ENCODE measurements around the gene CDH23.

Gene CDH23

DNA sequence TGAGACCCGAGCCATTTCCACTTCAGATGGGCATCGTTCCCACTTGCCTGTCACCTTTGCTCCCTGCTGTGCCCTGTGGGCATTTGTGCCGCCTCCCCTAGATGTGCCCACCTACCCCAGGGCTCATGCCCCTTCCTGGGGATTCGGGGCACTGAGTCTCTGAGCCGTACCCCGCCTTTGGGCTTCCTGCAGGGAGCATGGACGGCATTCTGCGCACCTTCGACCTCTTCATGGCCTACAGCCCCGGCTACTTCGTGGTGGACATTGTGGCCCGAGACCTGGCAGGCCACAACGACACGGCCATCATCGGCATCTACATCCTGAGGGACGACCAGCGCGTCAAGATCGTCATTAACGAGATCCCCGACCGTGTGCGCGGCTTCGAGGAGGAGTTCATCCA is 412.9 kb downstream of the CDH23 start:
- H3K9me3 ChIP-seq (ENCODE audit: control insufficient read depth, low read length): no peaks in the 10 kb centered on the region
- 95% methylated on average over 25 of the region's 25 CpGs for WGBS, 2 experiments
- H3K27me3 ChIP-seq (ENCODE audit: control insufficient read depth, insufficient read depth, low read length, poor library complexity, severe bottlenecking): peaks cover 6% of the 10 kb centered on the region

DNA sequence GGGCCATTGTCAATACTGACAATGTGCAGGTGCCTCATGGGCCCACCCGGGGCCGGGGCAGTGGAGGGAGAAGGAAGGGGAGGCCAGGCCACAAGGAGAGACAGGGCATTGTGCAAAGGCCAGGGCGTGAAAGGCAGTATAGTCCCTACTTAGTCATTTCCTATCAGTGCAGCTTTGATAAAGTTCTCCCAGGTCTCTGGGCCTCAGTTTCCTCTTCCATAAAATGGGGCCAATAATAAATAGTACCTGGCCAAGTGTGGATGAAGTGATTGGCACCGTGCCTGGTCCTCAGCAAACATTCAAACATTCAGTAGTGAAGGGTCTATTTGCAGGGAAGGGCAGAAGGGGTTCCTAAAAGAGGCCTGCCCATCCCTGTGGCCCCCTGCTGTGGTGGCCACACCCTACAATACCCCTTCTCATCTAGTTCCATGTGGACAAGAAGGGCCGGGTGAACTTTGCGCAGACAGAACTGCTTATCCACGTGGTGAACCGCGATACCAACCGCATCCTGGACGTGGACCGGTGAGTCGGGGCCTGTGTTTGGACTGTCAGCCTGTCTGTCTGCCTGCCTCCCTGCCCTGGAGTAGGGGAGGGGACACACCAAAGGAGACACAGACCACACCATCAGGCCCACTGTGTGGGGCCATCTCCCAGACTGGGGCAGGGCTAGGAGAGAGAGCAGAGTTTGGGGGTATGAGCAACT is 413.5 kb downstream of the CDH23 start:
- peaks cover 4% of the 10 kb centered on the region for H3K27me3 ChIP-seq (ENCODE audit: control insufficient read depth, insufficient read depth, low read length, poor library complexity, severe bottlenecking)
- H3K9me3 ChIP-seq (ENCODE audit: control insufficient read depth, low read length): no peaks in the 10 kb centered on the region
- H3K27ac ChIP-seq (ENCODE audit: insufficient read depth, low read depth, low read length, poor library complexity, severe bottlenecking): no peak overlapping the region
- no peaks in the 10 kb centered on the region for H3K36me3 ChIP-seq (ENCODE audit: control insufficient read depth, insufficient read depth, low read length)
- no peak overlapping the region for H3K4me3 ChIP-seq (ENCODE audit: insufficient read depth, low read depth, low read length)
- WGBS, 2 experiments: 92 to 93% methylated on average over 13 of the region's 13 CpGs
- H3K4me1 ChIP-seq (ENCODE audit: control insufficient read depth, insufficient read depth, low read length): peaks cover 6% of the 10 kb centered on the region

More for the DNA sequence above, 412.9 kb downstream of the CDH23 start:
- H3K4me3 ChIP-seq (ENCODE audit: insufficient read depth, low read depth, low read length): no peak overlapping the region
- peaks cover 6% of the 10 kb centered on the region for H3K4me1 ChIP-seq (ENCODE audit: control insufficient read depth, insufficient read depth, low read length)
- no peaks in the 10 kb centered on the region for H3K36me3 ChIP-seq (ENCODE audit: control insufficient read depth, insufficient read depth, low read length)
- no peak overlapping the region for H3K27ac ChIP-seq (ENCODE audit: insufficient read depth, low read depth, low read length, poor library complexity, severe bottlenecking)

- peaks cover 4% of the 10 kb centered on the region for H3K36me3 ChIP-seq (ENCODE audit: control insufficient read depth, insufficient read depth, low read length)
- no peaks in the 10 kb centered on the region for H3K9me3 ChIP-seq (ENCODE audit: control insufficient read depth, low read length)
- 91% methylated on average over 19 of the region's 19 CpGs for WGBS, 2 experiments
- no peak overlapping the region for H3K27ac ChIP-seq (ENCODE audit: insufficient read depth, low read depth, low read length, poor library complexity, severe bottlenecking)
- H3K27me3 ChIP-seq (ENCODE audit: control insufficient read depth, insufficient read depth, low read length, poor library complexity, severe bottlenecking): no peaks in the 10 kb centered on the region
- H3K4me3 ChIP-seq (ENCODE audit: insufficient read depth, low read depth, low read length): no peak overlapping the region
- peaks cover 6% of the 10 kb centered on the region for H3K4me1 ChIP-seq (ENCODE audit: control insufficient read depth, insufficient read depth, low read length)
Measured at GRCh38 chr10:71811351-71811750, 414.6 kb downstream of the CDH23 start.

DNA sequence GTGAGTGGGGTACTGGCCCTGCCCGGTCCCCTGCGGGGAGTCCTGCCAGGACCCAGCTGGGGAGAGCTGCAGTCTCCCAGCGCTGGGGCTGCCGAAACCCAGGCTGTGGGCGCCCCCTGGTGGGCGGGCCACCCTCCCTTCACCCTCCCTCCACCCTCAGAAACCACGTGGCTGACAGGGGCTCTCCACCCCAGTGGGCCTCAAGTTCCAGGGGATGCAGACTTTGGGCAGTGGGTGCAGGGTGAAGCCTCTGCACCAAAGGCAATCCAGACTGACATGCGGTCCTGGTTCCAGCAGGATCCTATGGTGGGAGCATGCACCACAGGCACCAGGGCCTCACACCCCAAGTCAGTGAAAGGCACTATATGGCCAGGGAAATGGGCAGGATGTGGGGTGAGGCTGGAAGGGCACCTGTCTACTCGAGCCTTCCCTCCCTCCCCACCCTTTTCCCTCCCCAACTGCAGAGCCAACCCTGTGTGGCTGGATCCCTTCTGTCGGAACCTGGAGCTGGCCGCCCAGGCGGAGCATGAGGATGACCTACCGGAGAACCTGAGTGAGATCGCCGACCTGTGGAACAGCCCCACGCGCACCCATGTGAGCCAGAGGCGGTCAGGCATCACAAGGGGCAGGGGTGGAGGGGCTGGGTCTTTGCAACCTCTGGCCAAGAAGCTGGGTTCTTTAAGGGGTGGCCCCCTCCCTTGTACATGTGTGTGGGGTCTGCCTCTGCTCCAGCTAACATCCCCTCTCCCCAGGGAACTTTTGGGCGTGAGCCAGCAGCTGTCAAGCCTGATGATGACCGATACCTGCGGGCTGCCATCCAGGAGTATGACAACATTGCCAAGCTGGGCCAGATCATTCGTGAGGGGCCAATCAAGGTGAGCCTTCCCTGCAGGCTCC is 415.5 kb downstream of the CDH23 start:
- WGBS, 2 experiments: 70% methylated on average over 22 of the region's 22 CpGs
- no peaks in the 10 kb centered on the region for H3K27me3 ChIP-seq (ENCODE audit: control insufficient read depth, insufficient read depth, low read length, poor library complexity, severe bottlenecking)
- H3K9me3 ChIP-seq (ENCODE audit: control insufficient read depth, low read length): no peaks in the 10 kb centered on the region
- no peak overlapping the region for H3K27ac ChIP-seq (ENCODE audit: insufficient read depth, low read depth, low read length, poor library complexity, severe bottlenecking)
- peaks cover 6% of the 10 kb centered on the region for H3K4me1 ChIP-seq (ENCODE audit: control insufficient read depth, insufficient read depth, low read length)
- peaks cover 12% of the 10 kb centered on the region for H3K36me3 ChIP-seq (ENCODE audit: control insufficient read depth, insufficient read depth, low read length)
- H3K4me3 ChIP-seq (ENCODE audit: insufficient read depth, low read depth, low read length): no peak overlapping the region

DNA sequence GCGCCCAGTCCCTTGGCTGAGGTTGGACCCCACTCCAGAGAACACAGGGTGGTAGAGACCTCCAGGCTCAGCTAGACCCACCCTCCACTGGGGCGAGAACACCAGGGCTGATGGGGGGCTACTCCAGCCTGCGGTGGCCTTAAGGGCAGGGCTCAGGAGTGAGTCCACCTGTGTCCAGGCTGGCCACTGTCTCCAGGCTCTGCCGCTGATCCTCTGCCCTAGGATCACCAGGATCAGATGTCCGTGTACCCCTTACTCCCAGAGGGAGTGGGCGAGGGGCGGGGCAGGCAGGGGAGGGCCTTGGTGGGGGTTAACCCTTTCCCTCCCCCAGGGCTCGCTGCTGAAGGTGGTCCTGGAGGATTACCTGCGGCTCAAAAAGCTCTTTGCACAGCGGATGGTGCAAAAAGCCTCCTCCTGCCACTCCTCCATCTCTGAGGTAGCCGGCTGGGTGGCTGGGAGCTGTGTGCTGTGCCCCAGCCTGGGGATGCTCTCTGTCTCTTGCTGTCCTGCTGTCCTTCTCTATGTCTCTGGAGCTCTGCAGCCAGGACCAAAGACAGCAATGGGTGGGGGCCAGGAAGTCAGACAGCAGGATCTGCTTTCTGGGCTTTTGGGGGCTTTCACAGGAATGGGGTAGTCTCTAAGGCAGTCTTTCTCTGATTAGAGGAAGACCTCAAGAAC is 416.3 kb downstream of the CDH23 start:
- Histone ChIP-seq H3K36me3 (ENCODE audit: control insufficient read depth, insufficient read depth, low read length) (peaks cover 19% of the 10 kb centered on the region), H3K4me3 (ENCODE audit: insufficient read depth, low read depth, low read length) (no peak overlapping the region), H3K27me3 (ENCODE audit: control insufficient read depth, insufficient read depth, low read length, poor library complexity, severe bottlenecking) (no peaks in the 10 kb centered on the region), H3K27ac (ENCODE audit: insufficient read depth, low read depth, low read length, poor library complexity, severe bottlenecking) (no peak overlapping the region), H3K4me1 (ENCODE audit: control insufficient read depth, insufficient read depth, low read length) (peaks cover 6% of the 10 kb centered on the region), H3K9me3 (ENCODE audit: control insufficient read depth, low read length) (no peaks in the 10 kb centered on the region)
- WGBS, 2 experiments: 70 to 74% methylated on average over 11 of the region's 11 CpGs

- 91 to 94% methylated on average over 26 of the region's 26 CpGs for WGBS, 2 experiments
- no peaks in the 10 kb centered on the region for H3K9me3 ChIP-seq (ENCODE audit: control insufficient read depth, low read length)
- H3K27ac ChIP-seq (ENCODE audit: insufficient read depth, low read depth, low read length, poor library complexity, severe bottlenecking): no peak overlapping the region
- H3K4me3 ChIP-seq (ENCODE audit: insufficient read depth, low read depth, low read length): no peak overlapping the region
- H3K36me3 ChIP-seq (ENCODE audit: control insufficient read depth, insufficient read depth, low read length): peaks cover 28% of the 10 kb centered on the region
- no peaks in the 10 kb centered on the region for H3K27me3 ChIP-seq (ENCODE audit: control insufficient read depth, insufficient read depth, low read length, poor library complexity, severe bottlenecking)
- peaks cover 6% of the 10 kb centered on the region for H3K4me1 ChIP-seq (ENCODE audit: control insufficient read depth, insufficient read depth, low read length)
Measured at GRCh38 chr10:71814922-71815411, 418.2 kb downstream of the CDH23 start.

DNA sequence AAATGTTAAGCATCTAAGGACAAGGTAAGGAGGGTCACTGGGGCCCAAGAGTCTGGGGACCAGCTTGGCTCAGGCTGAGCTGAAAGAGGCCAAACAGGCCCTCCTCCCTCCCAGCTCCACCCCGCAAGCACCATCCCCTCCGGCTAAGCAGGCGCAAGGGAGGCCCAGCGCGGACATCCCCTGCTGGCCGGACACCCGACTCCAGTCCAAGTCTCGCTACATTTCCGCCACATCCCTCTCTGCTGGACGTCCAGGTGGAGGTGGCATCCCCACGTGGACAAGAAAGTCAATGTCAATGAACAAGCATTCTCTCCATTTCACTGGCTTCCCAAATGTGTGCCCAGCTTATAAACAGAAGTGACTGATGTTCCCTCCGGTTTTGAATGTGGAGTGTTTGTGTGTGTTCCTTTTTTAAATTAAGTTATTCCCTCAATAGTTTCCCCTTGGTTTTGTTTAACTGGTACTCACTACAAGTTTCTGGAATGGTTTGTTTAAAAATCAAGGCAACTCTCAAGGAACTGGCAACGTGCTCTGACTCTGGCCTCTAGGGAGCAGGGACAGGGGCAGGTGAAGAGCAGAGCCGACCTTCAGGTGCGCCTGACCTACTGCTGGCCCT is 418.9 kb downstream of the CDH23 start:
- Histone ChIP-seq H3K9me3 (ENCODE audit: control insufficient read depth, low read length) (no peaks in the 10 kb centered on the region), H3K4me3 (ENCODE audit: insufficient read depth, low read depth, low read length) (no peak overlapping the region), H3K36me3 (ENCODE audit: control insufficient read depth, insufficient read depth, low read length) (peaks cover 34% of the 10 kb centered on the region), H3K27ac (ENCODE audit: insufficient read depth, low read depth, low read length, poor library complexity, severe bottlenecking) (no peak overlapping the region), H3K27me3 (ENCODE audit: control insufficient read depth, insufficient read depth, low read length, poor library complexity, severe bottlenecking) (no peaks in the 10 kb centered on the region), H3K4me1 (ENCODE audit: control insufficient read depth, insufficient read depth, low read length) (peaks cover 6% of the 10 kb centered on the region)
- 94 to 96% methylated on average over 14 to 15 of the region's 15 CpGs for WGBS, 2 experiments

- Histone ChIP-seq H3K9me3 (ENCODE audit: control insufficient read depth, low read length) (no peaks in the 10 kb centered on the region), H3K27ac (ENCODE audit: insufficient read depth, low read depth, low read length, poor library complexity, severe bottlenecking) (no peak overlapping the region), H3K4me3 (ENCODE audit: insufficient read depth, low read depth, low read length) (no peak overlapping the region), H3K27me3 (ENCODE audit: control insufficient read depth, insufficient read depth, low read length, poor library complexity, severe bottlenecking) (no peaks in the 10 kb centered on the region), H3K4me1 (ENCODE audit: control insufficient read depth, insufficient read depth, low read length) (peaks cover 6% of the 10 kb centered on the region), H3K36me3 (ENCODE audit: control insufficient read depth, insufficient read depth, low read length) (peaks cover 41% of the 10 kb centered on the region)
- 93% methylated on average over 12 of the region's 12 CpGs for WGBS, 2 experiments
Measured at GRCh38 chr10:71816421-71816851, 419.7 kb downstream of the CDH23 start.

DNA sequence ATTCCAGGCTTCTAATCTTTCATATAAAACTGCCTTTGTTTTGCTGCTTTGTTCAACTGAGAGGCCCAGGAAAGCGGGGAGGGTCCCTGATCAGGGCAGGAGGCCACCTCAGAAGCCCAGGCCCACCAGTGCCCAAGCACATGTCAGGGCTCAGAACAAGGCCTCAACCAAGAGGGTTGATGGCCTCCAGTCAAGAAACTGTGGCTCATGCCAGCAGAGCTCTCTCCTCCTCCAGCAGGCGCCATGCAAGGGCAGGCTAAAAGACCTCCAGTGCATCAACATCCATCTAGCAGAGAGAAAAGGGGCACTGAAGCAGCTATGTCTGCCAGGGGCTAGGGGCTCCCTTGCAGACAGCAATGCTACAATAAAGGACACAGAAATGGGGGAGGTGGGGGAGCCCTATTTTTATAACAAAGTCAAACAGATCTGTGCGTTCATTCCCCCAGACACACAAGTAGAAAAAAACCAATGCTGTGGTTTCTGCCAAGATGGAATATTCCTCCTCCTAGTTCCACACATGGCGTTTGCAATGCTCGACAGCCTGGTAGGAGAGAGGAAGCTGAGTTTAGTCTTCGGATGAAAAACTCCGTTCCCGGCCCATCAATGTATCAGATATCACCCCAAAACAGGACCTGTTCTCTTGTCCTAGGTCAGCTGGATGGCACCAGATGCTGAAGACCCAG is 420.4 kb downstream of the CDH23 start:
- Histone ChIP-seq H3K27me3 (ENCODE audit: control insufficient read depth, insufficient read depth, low read length, poor library complexity, severe bottlenecking) (no peaks in the 10 kb centered on the region), H3K9me3 (ENCODE audit: control insufficient read depth, low read length) (no peaks in the 10 kb centered on the region), H3K27ac (ENCODE audit: insufficient read depth, low read depth, low read length, poor library complexity, severe bottlenecking) (no peak overlapping the region), H3K36me3 (ENCODE audit: control insufficient read depth, insufficient read depth, low read length) (peaks cover 47% of the 10 kb centered on the region), H3K4me3 (ENCODE audit: insufficient read depth, low read depth, low read length) (no peak overlapping the region), H3K4me1 (ENCODE audit: control insufficient read depth, insufficient read depth, low read length) (peaks cover 6% of the 10 kb centered on the region)
- 97% methylated on average over 8 of the region's 8 CpGs for WGBS, 2 experiments

Measured in ectodermal cell (in vitro differentiated cells).